ENCODE data around the gene GPR45. TPM values are rescaled to one million over a fixed set of nuclear protein-coding genes. Genes with fewer than 3 reads are reported as not detected.

Gene GPR45
- total RNA-seq, 1 donor from 2014 or later = not detected

DNA sequence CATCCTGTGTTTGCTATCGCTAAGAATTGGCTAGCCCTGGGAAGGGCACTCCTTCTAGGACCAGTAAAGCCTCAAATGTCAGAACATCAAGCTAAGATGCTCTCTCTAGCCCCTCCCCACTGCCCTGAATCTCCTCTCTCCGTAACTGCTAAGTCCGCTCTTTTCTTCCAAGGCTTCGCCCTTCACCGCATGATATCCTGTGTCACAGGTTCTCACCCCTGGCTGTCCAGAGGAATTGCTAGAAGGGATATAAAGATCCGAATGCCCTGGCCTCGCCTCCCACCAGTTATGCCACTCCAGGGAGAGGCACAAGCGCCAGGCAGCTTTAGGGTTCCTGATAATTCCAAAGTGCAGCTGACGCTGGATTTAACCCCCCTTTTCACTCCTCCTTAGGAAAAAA lies 17.1 kb upstream of the GPR45 start:
- Mint-ChIP-seq H3K4me3 (no peak overlapping the region), H3K36me3 (no peaks in the 10 kb centered on the region), H3K4me1 (ENCODE audit: unreplicated experiment) (peaks cover 14% of the 10 kb centered on the region), H3K27ac (no peak overlapping the region), H3K9me3 (no peaks in the 10 kb centered on the region), H3K27me3 (no peaks in the 10 kb centered on the region)
- TF ChIP-seq, protein P1, sequence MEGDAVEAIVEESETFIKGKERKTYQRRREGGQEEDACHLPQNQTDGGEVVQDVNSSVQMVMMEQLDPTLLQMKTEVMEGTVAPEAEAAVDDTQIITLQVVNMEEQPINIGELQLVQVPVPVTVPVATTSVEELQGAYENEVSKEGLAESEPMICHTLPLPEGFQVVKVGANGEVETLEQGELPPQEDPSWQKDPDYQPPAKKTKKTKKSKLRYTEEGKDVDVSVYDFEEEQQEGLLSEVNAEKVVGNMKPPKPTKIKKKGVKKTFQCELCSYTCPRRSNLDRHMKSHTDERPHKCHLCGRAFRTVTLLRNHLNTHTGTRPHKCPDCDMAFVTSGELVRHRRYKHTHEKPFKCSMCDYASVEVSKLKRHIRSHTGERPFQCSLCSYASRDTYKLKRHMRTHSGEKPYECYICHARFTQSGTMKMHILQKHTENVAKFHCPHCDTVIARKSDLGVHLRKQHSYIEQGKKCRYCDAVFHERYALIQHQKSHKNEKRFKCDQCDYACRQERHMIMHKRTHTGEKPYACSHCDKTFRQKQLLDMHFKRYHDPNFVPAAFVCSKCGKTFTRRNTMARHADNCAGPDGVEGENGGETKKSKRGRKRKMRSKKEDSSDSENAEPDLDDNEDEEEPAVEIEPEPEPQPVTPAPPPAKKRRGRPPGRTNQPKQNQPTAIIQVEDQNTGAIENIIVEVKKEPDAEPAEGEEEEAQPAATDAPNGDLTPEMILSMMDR (conservative IDR thresholded peaks at IDR 0.05) = no peak
- DNase-seq (ENCODE audit: extremely low spot score, unreplicated experiment) = peak; percentile 45

GRCh38 chr2:105231232-105231619 lies 10.3 kb upstream of the GPR45 start:
- peak; percentile 15 for DNase-seq (ENCODE audit: extremely low spot score, unreplicated experiment)
- peaks cover 8% of the 10 kb centered on the region for H3K4me1 Mint-ChIP-seq (ENCODE audit: unreplicated experiment)
- peaks cover 5% of the 10 kb centered on the region for H3K27me3 Mint-ChIP-seq
- no peak overlapping the region for H3K4me3 Mint-ChIP-seq
- no peaks in the 10 kb centered on the region for H3K36me3 Mint-ChIP-seq
- no peak overlapping the region for H3K27ac Mint-ChIP-seq
- TF ChIP-seq, protein P1 (conservative IDR thresholded peaks at IDR 0.05) = no peak
- H3K9me3 Mint-ChIP-seq = no peaks in the 10 kb centered on the region

- peak overlapping the region; percentile 59 for H3K27ac Mint-ChIP-seq
- H3K9me3 Mint-ChIP-seq = no peaks in the 10 kb centered on the region
- no peaks in the 10 kb centered on the region for H3K36me3 Mint-ChIP-seq
- TF ChIP-seq, protein P1 (conservative IDR thresholded peaks at IDR 0.05) = peak; percentile 91
- peaks cover 5% of the 10 kb centered on the region for H3K27me3 Mint-ChIP-seq
- peak; percentile 82 for DNase-seq (ENCODE audit: extremely low spot score, unreplicated experiment)
- peaks cover 8% of the 10 kb centered on the region for H3K4me1 Mint-ChIP-seq (ENCODE audit: unreplicated experiment)
- no peak overlapping the region for H3K4me3 Mint-ChIP-seq
Measured at GRCh38 chr2:105235388-105236059, 6.0 kb upstream of the GPR45 start.

- no peaks in the 10 kb centered on the region for H3K9me3 Mint-ChIP-seq
- H3K4me3 Mint-ChIP-seq = no peak overlapping the region
- no peak overlapping the region for H3K27ac Mint-ChIP-seq
- TF ChIP-seq, protein P1 (conservative IDR thresholded peaks at IDR 0.05) = no peak
- H3K36me3 Mint-ChIP-seq = no peaks in the 10 kb centered on the region
- no peak for DNase-seq (ENCODE audit: extremely low spot score, unreplicated experiment)
- H3K27me3 Mint-ChIP-seq = peaks cover 5% of the 10 kb centered on the region
- peaks cover 8% of the 10 kb centered on the region for H3K4me1 Mint-ChIP-seq (ENCODE audit: unreplicated experiment)
Measured at GRCh38 chr2:105236060-105236424, 5.5 kb upstream of the GPR45 start.

DNA sequence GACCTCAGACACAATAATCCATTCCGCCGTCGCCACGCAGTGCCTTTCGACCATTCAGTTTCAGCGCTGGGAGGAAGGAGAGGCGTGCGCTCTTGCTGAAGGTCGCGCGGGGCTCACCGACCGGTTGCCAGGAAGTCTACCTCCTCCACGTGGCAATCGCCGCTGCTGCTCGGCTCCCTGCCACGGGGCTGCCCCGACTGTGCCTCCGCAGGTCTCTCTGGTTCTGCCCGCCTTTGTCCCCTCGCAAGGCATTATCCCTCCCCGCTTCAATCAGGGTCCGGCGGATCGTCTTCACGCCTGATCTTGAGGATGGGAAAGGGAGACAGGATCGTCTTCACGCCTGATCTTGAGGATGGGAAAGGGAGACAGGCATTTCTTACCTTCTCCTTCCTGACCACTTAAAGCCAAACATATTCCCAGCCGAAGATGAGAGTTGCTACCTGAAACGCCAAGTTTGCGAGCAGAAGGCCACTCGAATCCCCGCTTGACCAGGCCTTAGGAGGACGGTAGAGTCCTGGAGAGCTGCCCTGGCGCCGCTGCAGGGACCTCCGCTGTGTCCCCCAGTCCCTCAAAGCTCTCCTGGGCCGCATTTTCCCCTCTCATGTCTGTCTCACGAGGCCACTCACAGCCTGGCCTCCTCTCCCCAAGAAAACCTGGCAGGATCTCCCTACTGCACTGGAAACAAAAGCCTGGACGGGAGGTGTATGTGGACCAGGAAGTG lies 4.3 kb upstream of the GPR45 start:
- no peak for DNase-seq (ENCODE audit: extremely low spot score, unreplicated experiment)
- Mint-ChIP-seq H3K27ac (no peak overlapping the region), H3K27me3 (peaks cover 5% of the 10 kb centered on the region), H3K4me1 (ENCODE audit: unreplicated experiment) (peaks cover 8% of the 10 kb centered on the region), H3K4me3 (no peak overlapping the region), H3K36me3 (no peaks in the 10 kb centered on the region), H3K9me3 (no peaks in the 10 kb centered on the region)
- TF ChIP-seq, protein P1 (conservative IDR thresholded peaks at IDR 0.05) = no peak

All from type B pancreatic cell (in vitro differentiated cells).